HEK293T (cell line): ENCODE data around the gene PUDP.

Experiments
- BHLHE40 ChIP-seq: fragments of 450-650 bp; IDR thresholded peaks from 2 replicates; pipeline ENCODE4 v1.6.1; 2016; ENCODE audit warnings: mild to moderate bottlenecking, moderate library complexity, borderline replicate concordance
- ELF4 ChIP-seq: fragments of 450-650 bp; IDR thresholded peaks from 2 replicates; pipeline ENCODE4 v1.6.1; 2017; ENCODE audit warnings: antibody characterized with exemption
- FOXA1 ChIP-seq: fragments of 450-650 bp; IDR thresholded peaks from 2 replicates; pipeline ENCODE4 v1.6.1; 2016; ENCODE audit warnings: mild to moderate bottlenecking
- FOXK2 ChIP-seq: fragments of 450-650 bp; IDR thresholded peaks from 2 replicates; pipeline ENCODE4 v1.6.1; 2016; ENCODE audit warnings: mild to moderate bottlenecking
- FOXM1 ChIP-seq: fragments of 450-650 bp; IDR thresholded peaks from 2 replicates; pipeline ENCODE4 v1.6.1; 2017; ENCODE audit warnings: mild to moderate bottlenecking, borderline replicate concordance
- HDGF ChIP-seq: fragments of 450-650 bp; IDR thresholded peaks from 2 replicates; pipeline ENCODE4 v1.6.1; 2017; ENCODE audit warnings: antibody characterized with exemption, borderline replicate concordance
- LEF1 ChIP-seq: fragments of 450-650 bp; IDR thresholded peaks from 2 replicates; pipeline ENCODE4 v1.6.1; 2017; ENCODE audit warnings: mild to moderate bottlenecking, borderline replicate concordance
- PKNOX1 ChIP-seq: fragments of 450-650 bp; IDR thresholded peaks from 2 replicates; pipeline ENCODE4 v1.6.1; 2016
- SP1 ChIP-seq: fragments of 450-650 bp; IDR thresholded peaks from 2 replicates; pipeline ENCODE4 v1.6.1; 2017
- SUZ12 ChIP-seq: fragments of 450-650 bp; IDR thresholded peaks from 2 replicates; pipeline ENCODE4 v1.6.1; 2016; ENCODE audit warnings: mild to moderate bottlenecking
- TARDBP ChIP-seq: fragments of 450-650 bp; IDR thresholded peaks from 2 replicates; pipeline ENCODE4 v1.6.1; 2016
- ZNF384 ChIP-seq: fragments of 450-650 bp; IDR thresholded peaks from 2 replicates; pipeline ENCODE4 v1.6.1; 2016

DNA sequence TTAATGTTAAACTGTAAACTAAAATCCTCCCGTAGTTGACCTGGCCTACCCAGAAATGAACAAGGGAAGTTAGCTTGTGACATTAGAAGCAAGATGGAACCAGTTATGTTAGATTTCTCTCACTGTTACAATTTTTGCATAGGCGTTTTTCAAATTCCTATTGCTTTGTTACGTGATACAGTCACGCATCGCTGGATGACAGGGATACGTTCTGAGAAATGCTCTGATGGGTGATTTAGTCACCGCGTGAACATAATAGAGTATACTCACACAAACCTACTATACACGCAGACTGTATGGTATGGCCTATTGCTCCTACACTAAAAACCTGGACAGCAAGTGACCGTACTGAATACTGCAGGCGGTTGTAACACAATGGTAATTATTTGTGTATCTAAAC is 46.7 kb upstream of the PUDP start:
- no peak for TF ChIP-seq SP1
- TF ChIP-seq BHLHE40: no peak
- no peak for TF ChIP-seq HDGF
- TF ChIP-seq FOXM1: no peak
- no peak for TF ChIP-seq LEF1
- TF ChIP-seq ELF4: no peak
- TF ChIP-seq FOXA1: no peak
- TF ChIP-seq TARDBP: no peak
- no peak for TF ChIP-seq FOXK2
- no peak for TF ChIP-seq ZNF384
- TF ChIP-seq PKNOX1: no peak
- TF ChIP-seq SUZ12: no peak
